K562 (cell line): ENCODE measurements around the gene P2RY11. TPM values are rescaled to one million over a fixed set of nuclear protein-coding genes. Genes with fewer than 3 reads are reported as not detected.

Experiments used
- CEBPG ChIP-seq, 3 experiments: fragments of 200-800 bp in 1 of 3; sonication (Bioruptor generic) in 1 of 3; sonication (generic) in 1 of 3; formaldehyde crosslinking in 1 of 3; IDR thresholded peaks in 2 of 3; conservative IDR thresholded peaks in 1 of 3; 2 replicates each; pipeline versions ENCODE4 v1.6.1 to v1.8.0; 2016 to 2022; ENCODE audit warnings: missing compliant biosample characterization in 2 of 3, missing genetic modification characterization in 2 of 3, mild to moderate bottlenecking in 1 of 3, missing genetic modification reagents in 1 of 3
- CHCHD3 ChIP-seq: fragments of 250-450 bp; sonication (Bioruptor Pico); IDR thresholded peaks from 2 replicates; pipeline ENCODE4 v2.1.2; 2022; ENCODE audit warnings: mild to moderate bottlenecking
- CTCFL ChIP-seq: IDR thresholded peaks from 2 replicates; pipeline ENCODE4 v1.6.1; 2011; ENCODE audit warnings: borderline replicate concordance, low read depth, mild to moderate bottlenecking, moderate library complexity, low read length; ENCODE audit not compliant: insufficient read depth, poor library complexity, severe bottlenecking
- DDX20 ChIP-seq: fragments of 450-650 bp; IDR thresholded peaks from 2 replicates; pipeline ENCODE4 v1.6.1; 2016; ENCODE audit warnings: missing genetic modification characterization, low read depth, mild to moderate bottlenecking, missing compliant biosample characterization, moderate library complexity
- ETV6 ChIP-seq, 3 experiments: fragments of 150-350 bp in 1 of 3; sonication (generic) in 1 of 3; formaldehyde crosslinking in 1 of 3; IDR thresholded peaks; 2 replicates each; pipeline versions ENCODE4 v1.6.1 to v1.8.0; 2014 to 2022; ENCODE audit warnings: borderline replicate concordance in 2 of 3, low read depth in 2 of 3, antibody characterized with exemption in 1 of 3, low read length in 1 of 3, mild to moderate bottlenecking in 1 of 3, missing genetic modification reagents in 1 of 3
- FOXK1 ChIP-seq: sonication (generic); formaldehyde crosslinking; IDR thresholded peaks from 2 replicates; pipeline ENCODE4 v1.8.0; 2022; ENCODE audit warnings: missing genetic modification reagents, mild to moderate bottlenecking, borderline replicate concordance
- FOXM1 ChIP-seq, 2 experiments: fragments of 450-650 bp in 1 of 2; sonication (generic) in 1 of 2; formaldehyde crosslinking in 1 of 2; IDR thresholded peaks; 2 replicates each; pipeline versions ENCODE4 v1.6.1 to v1.9.0; 2017 to 2022; ENCODE audit warnings: low read depth in 2 of 2, mild to moderate bottlenecking in 2 of 2, missing genetic modification reagents in 1 of 2, moderate library complexity in 1 of 2
- GATAD2B ChIP-seq: fragments of 450-650 bp; IDR thresholded peaks from 2 replicates; pipeline ENCODE4 v1.6.1; 2017; ENCODE audit warnings: mild to moderate bottlenecking, borderline replicate concordance
- GMEB1 ChIP-seq: fragments of 250-450 bp; sonication (Bioruptor Pico); IDR thresholded peaks from 2 replicates; pipeline ENCODE4 v1.4.0; 2020; ENCODE audit warnings: mild to moderate bottlenecking
- HLTF ChIP-seq: fragments of 450-650 bp; IDR thresholded peaks from 2 replicates; pipeline ENCODE4 v1.6.1; 2016
- L3MBTL2 ChIP-seq: fragments of 450-650 bp; IDR thresholded peaks from 2 replicates; pipeline ENCODE4 v1.6.1; 2016; ENCODE audit warnings: mild to moderate bottlenecking, moderate library complexity
- MECOM ChIP-seq: fragments of 250-450 bp; sonication (Bioruptor Pico); IDR thresholded peaks from 2 replicates; pipeline ENCODE4 v1.8.0; 2022; ENCODE audit warnings: inconsistent platforms
- MEF2D ChIP-seq: conservative IDR thresholded peaks from 2 replicates; pipeline ENCODE4 v1.6.1; 2016; ENCODE audit warnings: low read depth, missing genetic modification characterization, missing compliant biosample characterization
- NFE2L1 ChIP-seq: fragments of 450-650 bp; IDR thresholded peaks from 2 replicates; pipeline ENCODE4 v1.6.1; 2016; ENCODE audit warnings: missing genetic modification characterization, low read depth, mild to moderate bottlenecking, missing compliant biosample characterization, moderate library complexity, borderline replicate concordance
- NR1H2 ChIP-seq: sonication (generic); formaldehyde crosslinking; IDR thresholded peaks from 2 replicates; pipeline ENCODE4 v1.4.0; 2020; ENCODE audit warnings: mild to moderate bottlenecking, missing genetic modification reagents
- SAFB2 ChIP-seq: fragments of 200-400 bp; formaldehyde crosslinking; IDR thresholded peaks from 2 replicates; pipeline ENCODE4 v1.6.1; 2018; ENCODE audit warnings: borderline replicate concordance, low read length, low read depth, moderate library complexity; ENCODE audit not compliant: severe bottlenecking
- SP2 ChIP-seq: IDR thresholded peaks from 2 replicates; pipeline ENCODE4 v1.6.1; 2011; ENCODE audit warnings: mild to moderate bottlenecking, low read depth, low read length, moderate library complexity; ENCODE audit not compliant: poor library complexity, severe bottlenecking; ENCODE audit errors: extremely low read depth
- SRSF9 ChIP-seq: fragments of 200-400 bp; formaldehyde crosslinking; IDR thresholded peaks from 2 replicates; pipeline ENCODE4 v1.6.1; 2017; ENCODE audit warnings: low read depth, low read length, borderline replicate concordance
- TCF3 ChIP-seq: sonication (generic); formaldehyde crosslinking; IDR thresholded peaks from 2 replicates; pipeline ENCODE4 v1.4.0; 2020; ENCODE audit warnings: mild to moderate bottlenecking, missing genetic modification reagents
- ZNF175 ChIP-seq: fragments of 200-800 bp; sonication (Bioruptor generic); IDR thresholded peaks from 2 replicates; pipeline ENCODE4 v1.6.1; 2016; ENCODE audit warnings: low read depth, mild to moderate bottlenecking, missing genetic modification characterization, missing compliant biosample characterization
- ZNF280B ChIP-seq: fragments of 250-450 bp; sonication (Bioruptor Pico); IDR thresholded peaks from 2 replicates; pipeline ENCODE4 v1.5.1; 2021; ENCODE audit warnings: mild to moderate bottlenecking
- ZNF311 ChIP-seq: fragments of 250-450 bp; sonication (Bioruptor Pico); IDR thresholded peaks from 2 replicates; pipeline ENCODE4 v1.4.0; 2020; ENCODE audit warnings: mild to moderate bottlenecking, moderate library complexity
- polyA plus RNA-seq, 8 experiments: library from polyadenylated mRNA; depleted of rRNA in 4 of 8; stranded (reverse) in 5 of 8; unstranded in 3 of 8; fragments of >200 nt; fragmentation: Nextera tagmentation in 2 of 8; fragmentation: Illumina TruSeq in 1 of 8; extraction: Ambion mirVana in 2 of 8; extraction: Trizol in 1 of 8; gene quantifications; 2 replicates each; pipeline versions ENCODE4 v1.2.1 to v1.2.3, GENCODE V29; 2011 to 2014; ENCODE audit warnings: inconsistent platforms in 1 of 8, missing spikeins in 1 of 8
- total RNA-seq, 7 experiments: library from RNA; depleted of rRNA in 6 of 7; stranded (reverse); fragments of >200 nt in 6 of 7; fragmentation: Illumina TruSeq in 2 of 7; extraction: Trizol in 2 of 7; gene quantifications; 2 replicates each; pipeline versions ENCODE4 v1.2.1 to v1.2.3, GENCODE V29; 2011 to 2021; ENCODE audit warnings: low replicate concordance in 1 of 7

The P2RY11 gene
- total and polyA plus RNA-seq, 9 of the 15 experiments (the other 6 are each of a cell fraction or from before 2014, with no cell fraction given), result 0.03 to 10.1 (median 1.5) TPM

- no peak for TF ChIP-seq ZNF280B (CRISPR knock-in tag)
- no peak for TF ChIP-seq L3MBTL2
- no peak for TF ChIP-seq FOXM1 (IDR thresholded peaks at IDR 0.05; ENCODE audit: low read depth)
- 0 out of 2 replicates have a peak, but pooled peaks have one; percentile 22 for TF ChIP-seq FOXM1 (CRISPR knock-in tag; IDR thresholded peaks at IDR 0.05; ENCODE audit: low read depth)
- no peak for TF ChIP-seq SRSF9
- TF ChIP-seq FOXK1 (CRISPR knock-in tag), result no peak
- TF ChIP-seq NFE2L1 (tag), result no peak
- no peak for TF ChIP-seq GATAD2B
- TF ChIP-seq MEF2D (tag), result no peak
- TF ChIP-seq NR1H2 (CRISPR knock-in tag), result no peak
- no peak for TF ChIP-seq GMEB1 (CRISPR knock-in tag)
- 0 out of 2 replicates have a peak, but pooled peaks have one; percentile 34 for TF ChIP-seq ZNF175 (CRISPR knock-in tag)
- no peak for TF ChIP-seq TCF3
- TF ChIP-seq ETV6 (IDR thresholded peaks at IDR 0.05; ENCODE audit: borderline replicate concordance in 1 of 2, low read depth in 2 of 2, low read length in 1 of 2), result no peak
- TF ChIP-seq ETV6 (CRISPR knock-in tag; IDR thresholded peaks at IDR 0.05; ENCODE audit: borderline replicate concordance), result no peak
- TF ChIP-seq CTCFL, result no peak
- TF ChIP-seq SAFB2, result no peak
- TF ChIP-seq HLTF, result no peak
- no peak for TF ChIP-seq ZNF311 (CRISPR knock-in tag)
- TF ChIP-seq MECOM (CRISPR knock-in tag), result no peak
- TF ChIP-seq DDX20 (tag), result no peak
- TF ChIP-seq CHCHD3 (CRISPR knock-in tag), result no peak
- TF ChIP-seq CEBPG (CRISPR knock-in tag; IDR thresholded peaks at IDR 0.05), result no peak
- TF ChIP-seq CEBPG (tag; conservative IDR thresholded peaks at IDR 0.05 in 1 of 2, IDR thresholded peaks at IDR 0.05 in 1 of 2), result no peak
- TF ChIP-seq SP2, result no peak
Observed at GRCh38 chr19:10105509-10106099, 5.9 kb upstream of the P2RY11 start (continued).
